GM18519 (cell line): Measurements from ENCODE around the gene CMTM1.
A peak's percentile ranks its signal among the peaks of the same experiment; 100 is the strongest.

Experiments used
- ATAC-seq: cut with Tn5 transposase; IDR thresholded peaks from one replicate; pipeline ENCODE4 v1.9.1; 2021; ENCODE audit warnings: mild to moderate bottlenecking, moderate library complexity; ENCODE audit not compliant: unreplicated experiment, low FRiP score

The CMTM1 gene

GRCh38 chr16:66538910-66539309, 27.3 kb upstream of the CMTM1 start:
- no peak for ATAC-seq

- ATAC-seq = peak; percentile 80
Observed at GRCh38 chr16:66539623-66540469, 26.4 kb upstream of the CMTM1 start.

GRCh38 chr16:66541388-66542355, 24.6 kb upstream of the CMTM1 start:
- ATAC-seq = no peak

- ATAC-seq = no peak
Observed at GRCh38 chr16:66542396-66542795, 23.8 kb upstream of the CMTM1 start.

GRCh38 chr16:66543541-66543940, 22.7 kb upstream of the CMTM1 start:
- no peak for ATAC-seq

GRCh38 chr16:66544016-66544757, 22.1 kb upstream of the CMTM1 start:
- ATAC-seq = no peak

- ATAC-seq = no peak
Observed at GRCh38 chr16:66547101-66547989, 18.9 kb upstream of the CMTM1 start.

GRCh38 chr16:66548068-66548467, 18.2 kb upstream of the CMTM1 start:
- ATAC-seq = no peak

GRCh38 chr16:66548868-66549267, 17.4 kb upstream of the CMTM1 start:
- no peak for ATAC-seq

- ATAC-seq = no peak
Observed at GRCh38 chr16:66549284-66550131, 16.7 kb upstream of the CMTM1 start, which contains the start of gene TK2. Gene TK2, minus strand, starts transcription at chr16:66550122. Its CDS starts 61 bp downstream, at chr16:66550061.

- no peak for ATAC-seq
Observed at GRCh38 chr16:66551348-66551759, 14.9 kb upstream of the CMTM1 start.

- ATAC-seq = no peak
Observed at GRCh38 chr16:66551788-66552285, 14.4 kb upstream of the CMTM1 start.

- peak; percentile 63 for ATAC-seq
Observed at GRCh38 chr16:66552286-66553177, 13.7 kb upstream of the CMTM1 start, which contains the start of gene CKLF. Gene CKLF, plus strand, starts transcription at chr16:66552576. Its CDS starts 140 bp downstream, at chr16:66552716.

- no peak for ATAC-seq
Observed at GRCh38 chr16:66553223-66553622, 13.0 kb upstream of the CMTM1 start.

GRCh38 chr16:66554021-66554420, 12.2 kb upstream of the CMTM1 start:
- ATAC-seq = no peak

GRCh38 chr16:66554495-66554894, 11.7 kb upstream of the CMTM1 start:
- ATAC-seq = no peak

GRCh38 chr16:66560107-66560506, 6.1 kb upstream of the CMTM1 start:
- ATAC-seq = no peak
